ENCODE data around the gene PYGB.
A peak's percentile ranks its signal among the peaks of the same experiment; 100 is the strongest.
"Not testable (repeated sequence)": the region's sequence is repeated elsewhere in the genome, so short reads cannot be mapped to it uniquely, and the experiment has no call there.

Gene PYGB

GRCh38 chr20:25230166-25230831, 17.6 kb upstream of the PYGB start:
- no peak for DNase-seq

GRCh38 chr20:25233016-25233772, 14.7 kb upstream of the PYGB start:
- no peak for DNase-seq

GRCh38 chr20:25234009-25234849, 13.7 kb upstream of the PYGB start:
- not testable (repeated sequence) for DNase-seq

- no peak for DNase-seq
Observed at GRCh38 chr20:25236450-25237304, 11.2 kb upstream of the PYGB start.

- peak; percentile 20 for DNase-seq
Observed at GRCh38 chr20:25237610-25238318, 10.1 kb upstream of the PYGB start.

- DNase-seq: no peak
Observed at GRCh38 chr20:25238319-25239037, 9.4 kb upstream of the PYGB start.

- no peak for DNase-seq
Observed at GRCh38 chr20:25239387-25240370, 8.2 kb upstream of the PYGB start.

- DNase-seq: not testable (repeated sequence)
Observed at GRCh38 chr20:25240851-25241658, 6.8 kb upstream of the PYGB start.

GRCh38 chr20:25241659-25241955, 6.3 kb upstream of the PYGB start:
- DNase-seq: not testable (repeated sequence)

GRCh38 chr20:25242231-25242630, 5.7 kb upstream of the PYGB start:
- no peak for DNase-seq

GRCh38 chr20:25243416-25243979, 4.4 kb upstream of the PYGB start:
- no peak for DNase-seq

- no peak for DNase-seq
Observed at GRCh38 chr20:25244976-25245375, 2.9 kb upstream of the PYGB start.

- DNase-seq: no peak
Observed at GRCh38 chr20:25245461-25245860, 2.4 kb upstream of the PYGB start.

GRCh38 chr20:25246182-25246999, 1.5 kb upstream of the PYGB start:
- DNase-seq: no peak

GRCh38 chr20:25247000-25247517, 826 bp upstream of the PYGB start:
- peak; percentile 41 for DNase-seq

- DNase-seq: peak; percentile 41
Observed at GRCh38 chr20:25247518-25247955, 348 bp upstream of the PYGB start.

GRCh38 chr20:25248786-25249172, 894 bp downstream of the PYGB start:
- DNase-seq: no peak

Data from NCI-H1694 treated with DMSO at 0.1 percent for 48 hours (cell line).